WTC11 (cell line): Measurements from ENCODE around the gene EHMT1. TPM values are rescaled to one million over a fixed set of nuclear protein-coding genes. Genes with fewer than 3 reads are reported as not detected.

Source experiments
- ATAC-seq: fragments of 200-7000 bp; cut with Tn5 transposase; 2 replicates; pipeline ENCODE4 v1.10.0; 2021; ENCODE audit warnings: mild to moderate bottlenecking, moderate library complexity
- CTCF ChIA-PET: fragments of 300-600 bp; sonication (Branson Sonifier 250); formaldehyde crosslinking; loops from one replicate; lab custom pipeline; 2021; ENCODE audit warnings: antibody characterized with exemption; lab: Charles Lee
- POLR2A ChIA-PET: fragments of 350-600 bp; sonication (Branson Sonifier 250); formaldehyde crosslinking; loops from one replicate; lab custom pipeline; 2021; ENCODE audit warnings: antibody characterized with exemption; lab: Charles Lee
- DNase-seq: peaks from one replicate; pipeline ENCODE4 v3.0.0; 2021; ENCODE audit warnings: low spot score
- H3K27ac Mint-ChIP-seq: 2 replicates; pipeline ENCODE4 v1.8.0; 2021; ENCODE audit warnings: mixed read lengths
- H3K27me3 Mint-ChIP-seq: 2 replicates; pipeline ENCODE4 v1.8.0; 2021; ENCODE audit warnings: low read depth, mild to moderate bottlenecking, moderate library complexity, mixed read lengths
- H3K36me3 Mint-ChIP-seq: 2 replicates; pipeline ENCODE4 v1.8.0; 2021; ENCODE audit warnings: mixed read lengths
- H3K4me1 Mint-ChIP-seq: 2 replicates; pipeline ENCODE4 v1.8.0; 2022; ENCODE audit warnings: mixed read lengths
- H3K4me3 Mint-ChIP-seq: 2 replicates; pipeline ENCODE4 v1.8.0; 2021; ENCODE audit warnings: mild to moderate bottlenecking, moderate library complexity, mixed read lengths
- H3K9me3 Mint-ChIP-seq: 2 replicates; pipeline ENCODE4 v1.8.0; 2021; ENCODE audit warnings: mixed read lengths
- ATF6 ChIP-seq: sonication (generic); formaldehyde crosslinking; IDR thresholded peaks from 2 replicates; pipeline ENCODE4 v1.8.1; 2023; ENCODE audit warnings: mild to moderate bottlenecking, missing genetic modification reagents
- CBFB ChIP-seq: sonication (generic); formaldehyde crosslinking; IDR thresholded peaks from 2 replicates; pipeline ENCODE4 v1.8.1; 2022; ENCODE audit warnings: mild to moderate bottlenecking, low read depth, missing genetic modification reagents
- CREM ChIP-seq: sonication (generic); formaldehyde crosslinking; IDR thresholded peaks from 2 replicates; pipeline ENCODE4 v1.8.1; 2022; ENCODE audit warnings: mild to moderate bottlenecking, missing genetic modification reagents, moderate library complexity
- E2F1 ChIP-seq: sonication (generic); formaldehyde crosslinking; IDR thresholded peaks from 2 replicates; pipeline ENCODE4 v1.8.0; 2022; ENCODE audit warnings: mild to moderate bottlenecking, missing genetic modification reagents
- E2F5 ChIP-seq: sonication (generic); formaldehyde crosslinking; IDR thresholded peaks from 2 replicates; pipeline ENCODE4 v1.8.1; 2022; ENCODE audit warnings: mild to moderate bottlenecking, moderate library complexity, missing genetic modification reagents
- FOXP4 ChIP-seq: sonication (generic); formaldehyde crosslinking; IDR thresholded peaks from 2 replicates; pipeline ENCODE4 v1.8.0; 2022; ENCODE audit warnings: mild to moderate bottlenecking, missing genetic modification reagents
- GTF2I ChIP-seq: fragments of 250-450 bp; sonication (Bioruptor Pico); conservative IDR thresholded peaks from 2 replicates; pipeline ENCODE4 v1.4.0; 2021; ENCODE audit warnings: mild to moderate bottlenecking
- HMGA2 ChIP-seq: fragments of 250-450 bp; sonication (Bioruptor Pico); IDR thresholded peaks from 2 replicates; pipeline ENCODE4 v1.4.0; 2021; ENCODE audit warnings: mild to moderate bottlenecking, moderate library complexity
- JUN ChIP-seq: sonication (generic); formaldehyde crosslinking; IDR thresholded peaks from 2 replicates; pipeline ENCODE4 v1.8.0; 2023; ENCODE audit warnings: mild to moderate bottlenecking, missing genetic modification reagents
- KAT7 ChIP-seq: sonication (generic); formaldehyde crosslinking; IDR thresholded peaks from 2 replicates; pipeline ENCODE4 v1.8.1; 2023; ENCODE audit warnings: missing genetic modification reagents, mild to moderate bottlenecking, borderline replicate concordance
- MXD4 ChIP-seq: fragments of 250-450 bp; sonication (Bioruptor Pico); IDR thresholded peaks from 2 replicates; pipeline ENCODE4 v1.8.0; 2021; ENCODE audit warnings: mild to moderate bottlenecking, moderate library complexity, borderline replicate concordance
- NR1H2 ChIP-seq: sonication (generic); formaldehyde crosslinking; IDR thresholded peaks from 2 replicates; pipeline ENCODE4 v1.9.0; 2021; ENCODE audit warnings: mild to moderate bottlenecking, moderate library complexity, missing genetic modification reagents
- NR3C1 ChIP-seq: sonication (generic); formaldehyde crosslinking; conservative IDR thresholded peaks from 2 replicates; pipeline ENCODE4 v1.8.1; 2023; ENCODE audit warnings: low read depth, mild to moderate bottlenecking, missing genetic modification reagents
- OVOL2 ChIP-seq: fragments of 250-450 bp; sonication (Bioruptor Pico); IDR thresholded peaks from 2 replicates; pipeline ENCODE4 v1.9.0; 2021; ENCODE audit warnings: mild to moderate bottlenecking, borderline replicate concordance
- PRRX2 ChIP-seq: fragments of 250-450 bp; sonication (Bioruptor Pico); IDR thresholded peaks from 2 replicates; pipeline ENCODE4 v1.8.0; 2021; ENCODE audit warnings: mild to moderate bottlenecking
- SMAD3 ChIP-seq: sonication (generic); formaldehyde crosslinking; IDR thresholded peaks from 2 replicates; pipeline ENCODE4 v1.8.0; 2022; ENCODE audit warnings: missing genetic modification reagents, mild to moderate bottlenecking, borderline replicate concordance
- TEAD4 ChIP-seq: sonication (generic); formaldehyde crosslinking; IDR thresholded peaks from 2 replicates; pipeline ENCODE4 v1.8.0; 2022; ENCODE audit warnings: mild to moderate bottlenecking, missing genetic modification reagents
- USF2 ChIP-seq: sonication (generic); formaldehyde crosslinking; IDR thresholded peaks from 2 replicates; pipeline ENCODE4 v1.8.1; 2023; ENCODE audit warnings: mild to moderate bottlenecking, missing genetic modification reagents, moderate library complexity
- ZBTB43 ChIP-seq: sonication (generic); formaldehyde crosslinking; IDR thresholded peaks from 2 replicates; pipeline ENCODE4 v1.8.1; 2023; ENCODE audit warnings: mild to moderate bottlenecking, missing genetic modification reagents
- ZNF317 ChIP-seq: sonication (generic); formaldehyde crosslinking; IDR thresholded peaks from 2 replicates; pipeline ENCODE4 v1.8.1; 2023; ENCODE audit warnings: low read depth, mild to moderate bottlenecking, moderate library complexity, missing genetic modification reagents, borderline replicate concordance
- ZNF671 ChIP-seq: fragments of 250-450 bp; sonication (Bioruptor Pico); IDR thresholded peaks from 2 replicates; pipeline ENCODE4 v1.8.0; 2021; ENCODE audit warnings: mild to moderate bottlenecking
- total RNA-seq: library from RNA; stranded (reverse); gene quantifications from 3 replicates; pipeline ENCODE4 v1.2.3, GENCODE V29; 2021

Gene EHMT1
- total RNA-seq, 1 experiment from 2014 or later = 170 TPM

GRCh38 chr9:137674976-137675320 is 56.1 kb downstream of the EHMT1 start:
- H3K4me1 Mint-ChIP-seq = peaks cover 85% of the 10 kb centered on the region
- H3K9me3 Mint-ChIP-seq = 0 out of 2 replicates have a peak, but pooled peaks cover 3% of the 10 kb centered on the region
- no peak for DNase-seq
- no peaks in the 10 kb centered on the region for H3K27me3 Mint-ChIP-seq
- peak overlapping the region; percentile 97 for H3K27ac Mint-ChIP-seq
- H3K4me3 Mint-ChIP-seq = no peak overlapping the region
- H3K36me3 Mint-ChIP-seq = peaks cover 3% of the 10 kb centered on the region
- ChIA-PET POLR2A (interaction anchor here (0.8 to 1.3 kb wide), 2 partner anchors 10 to 12 kb away, joined by 4 to 5 read pairs; no protein-coding TSS in a partner anchor), CTCF (interaction anchor here (0.7 to 3.0 kb wide), 13 partner anchors 7 to 183 kb away, joined by 3 to 113 read pairs (median 4); partner anchors contain the start of gene DPH7)
- ATAC-seq = no peak
- TF ChIP-seq CREM (CRISPR knock-in tag) (no peak), ATF6 (no peak), NR1H2 (CRISPR knock-in tag) (no peak), NR3C1 (CRISPR knock-in tag) (no peak), USF2 (CRISPR knock-in tag) (no peak), GTF2I (no peak), E2F5 (CRISPR knock-in tag) (no peak), CBFB (CRISPR knock-in tag) (no peak), ZNF317 (CRISPR knock-in tag) (no peak)
- TF ChIP-seq, all 79 proteins: peak for 0

GRCh38 chr9:137676998-137677397 is 58.2 kb downstream of the EHMT1 start:
- ChIA-PET CTCF (interaction anchor here (0.6 to 1.7 kb wide), 5 partner anchors 11 to 99 kb away, joined by 3 to 11 read pairs (median 3); partner anchors contain the start of gene DPH7), POLR2A (interaction anchor here (1.2 kb wide), 1 partner anchor 10 kb away, joined by 4 read pairs; no protein-coding TSS in a partner anchor)
- H3K9me3 Mint-ChIP-seq = 0 out of 2 replicates have a peak, but pooled peaks cover 3% of the 10 kb centered on the region
- H3K36me3 Mint-ChIP-seq = peaks cover 3% of the 10 kb centered on the region
- H3K27ac Mint-ChIP-seq = peak overlapping the region; percentile 95
- DNase-seq (no peak), ATAC-seq (no peak)
- peaks cover 84% of the 10 kb centered on the region for H3K4me1 Mint-ChIP-seq
- no peaks in the 10 kb centered on the region for H3K27me3 Mint-ChIP-seq
- TF ChIP-seq PRRX2 = no peak
- TF ChIP-seq, all 79 proteins: peak for 0
- H3K4me3 Mint-ChIP-seq = no peak overlapping the region

GRCh38 chr9:137678202-137678601 is 59.4 kb downstream of the EHMT1 start:
- 0 out of 2 replicates have a peak, but pooled peaks cover 3% of the 10 kb centered on the region for H3K9me3 Mint-ChIP-seq
- no peak overlapping the region for H3K4me3 Mint-ChIP-seq
- H3K27me3 Mint-ChIP-seq = no peaks in the 10 kb centered on the region
- DNase-seq (no peak), ATAC-seq (no peak)
- H3K36me3 Mint-ChIP-seq = peaks cover 3% of the 10 kb centered on the region
- peak overlapping the region; percentile 98 for H3K27ac Mint-ChIP-seq
- ChIA-PET POLR2A (no interaction called here), CTCF (interaction anchor here (2.0 kb wide), 1 partner anchor 17 kb away, joined by 5 read pairs; no protein-coding TSS in a partner anchor)
- H3K4me1 Mint-ChIP-seq = peaks cover 84% of the 10 kb centered on the region
- TF ChIP-seq OVOL2 (CRISPR knock-in tag) = no peak
- TF ChIP-seq SMAD3 = no peak
- TF ChIP-seq E2F1 = no peak
- TF ChIP-seq MXD4 (CRISPR knock-in tag) = no peak
- no peak for TF ChIP-seq ZNF671
- TF ChIP-seq JUN (CRISPR knock-in tag) = no peak
- no peak for TF ChIP-seq HMGA2 (CRISPR knock-in tag)
- TF ChIP-seq KAT7 (CRISPR knock-in tag) = no peak
- no peak for TF ChIP-seq NR3C1 (CRISPR knock-in tag)
- TF ChIP-seq TEAD4 (CRISPR knock-in tag) = no peak
- no peak for TF ChIP-seq ZBTB43 (CRISPR knock-in tag)
- TF ChIP-seq FOXP4 (CRISPR knock-in tag) = no peak
